Activated naive CD8-positive, alpha-beta T cell treated with anti-CD3 and anti-CD28 coated beads for 36 hours (primary cell): Measurements from ENCODE around the gene CD151. TPM values are rescaled to one million over a fixed set of nuclear protein-coding genes. Genes with fewer than 3 reads are reported as not detected.

Source experiments
- DNase-seq: peaks from one replicate; pipeline ENCODE4 v3.0.0; 2021
- H3K27ac Mint-ChIP-seq: one replicate; pipeline ENCODE4 v1.8.0; 2022; ENCODE audit warnings: mild to moderate bottlenecking, moderate library complexity, mixed read lengths
- H3K27me3 Mint-ChIP-seq: one replicate; pipeline ENCODE4 v1.8.0; 2022; ENCODE audit warnings: mild to moderate bottlenecking, mixed read lengths
- H3K36me3 Mint-ChIP-seq: one replicate; pipeline ENCODE4 v1.8.0; 2021; ENCODE audit warnings: mild to moderate bottlenecking, mixed read lengths
- H3K4me1 Mint-ChIP-seq: one replicate; pipeline ENCODE4 v1.8.0; 2021; ENCODE audit warnings: mixed read lengths
- H3K4me3 Mint-ChIP-seq: one replicate; pipeline ENCODE4 v1.8.0; 2022; ENCODE audit warnings: mild to moderate bottlenecking, moderate library complexity, mixed read lengths
- H3K9me3 Mint-ChIP-seq: one replicate; pipeline ENCODE4 v1.8.0; 2022; ENCODE audit warnings: mixed read lengths
- total RNA-seq, 2 experiments: library from RNA; stranded (reverse); gene quantifications; one replicate each; pipeline ENCODE4 v1.2.3, GENCODE V29; 2021

Gene CD151
- total RNA-seq, 2 experiments from 2014 or later, result 47.3 to 51.1 TPM

GRCh38 chr11:828506-829175, 4.1 kb upstream of the CD151 start:
- no peak for DNase-seq
- Mint-ChIP-seq H3K27me3 (peaks cover 43% of the 10 kb centered on the region), H3K4me3 (peak overlapping the region; percentile 32), H3K9me3 (no peaks in the 10 kb centered on the region), H3K36me3 (peaks cover 9% of the 10 kb centered on the region), H3K27ac (no peak overlapping the region), H3K4me1 (peaks cover 19% of the 10 kb centered on the region)

- Mint-ChIP-seq H3K4me1 (peaks cover 25% of the 10 kb centered on the region), H3K27me3 (peaks cover 43% of the 10 kb centered on the region), H3K36me3 (peaks cover 9% of the 10 kb centered on the region), H3K9me3 (no peaks in the 10 kb centered on the region), H3K27ac (no peak overlapping the region), H3K4me3 (peak overlapping the region; percentile 60)
- DNase-seq, result no peak
Observed at GRCh38 chr11:829176-829846, 3.4 kb upstream of the CD151 start.

- no peak for DNase-seq
- peaks cover 43% of the 10 kb centered on the region for H3K27me3 Mint-ChIP-seq
- H3K4me3 Mint-ChIP-seq, result no peak overlapping the region
- peaks cover 26% of the 10 kb centered on the region for H3K4me1 Mint-ChIP-seq
- no peak overlapping the region for H3K27ac Mint-ChIP-seq
- peaks cover 6% of the 10 kb centered on the region for H3K36me3 Mint-ChIP-seq
- no peaks in the 10 kb centered on the region for H3K9me3 Mint-ChIP-seq
Observed at GRCh38 chr11:829847-830294, 2.9 kb upstream of the CD151 start.

GRCh38 chr11:830295-831117, 2.2 kb upstream of the CD151 start:
- Mint-ChIP-seq H3K4me3 (no peak overlapping the region), H3K27me3 (peaks cover 43% of the 10 kb centered on the region), H3K27ac (no peak overlapping the region), H3K36me3 (no peaks in the 10 kb centered on the region), H3K9me3 (no peaks in the 10 kb centered on the region), H3K4me1 (peaks cover 28% of the 10 kb centered on the region)
- DNase-seq, result peak; percentile 84

GRCh38 chr11:831118-831864, 1.5 kb upstream of the CD151 start:
- Mint-ChIP-seq H3K4me1 (peaks cover 28% of the 10 kb centered on the region), H3K36me3 (no peaks in the 10 kb centered on the region), H3K27me3 (peaks cover 43% of the 10 kb centered on the region), H3K9me3 (no peaks in the 10 kb centered on the region), H3K4me3 (no peak overlapping the region), H3K27ac (no peak overlapping the region)
- no peak for DNase-seq

GRCh38 chr11:831961-832528, 707 bp upstream of the CD151 start:
- Mint-ChIP-seq H3K27me3 (peaks cover 40% of the 10 kb centered on the region), H3K4me1 (peaks cover 24% of the 10 kb centered on the region), H3K9me3 (no peaks in the 10 kb centered on the region), H3K4me3 (no peak overlapping the region), H3K27ac (no peak overlapping the region), H3K36me3 (no peaks in the 10 kb centered on the region)
- no peak for DNase-seq

- Mint-ChIP-seq H3K36me3 (no peaks in the 10 kb centered on the region), H3K27ac (no peak overlapping the region), H3K4me3 (peak overlapping the region; percentile 72), H3K9me3 (no peaks in the 10 kb centered on the region), H3K27me3 (peaks cover 31% of the 10 kb centered on the region), H3K4me1 (peaks cover 19% of the 10 kb centered on the region)
- peak; percentile 65 for DNase-seq
Observed at GRCh38 chr11:833114-833791, 501 bp downstream of the CD151 start.

- Mint-ChIP-seq H3K27me3 (peaks cover 25% of the 10 kb centered on the region), H3K9me3 (no peaks in the 10 kb centered on the region), H3K36me3 (peaks cover 1% of the 10 kb centered on the region), H3K27ac (peak overlapping the region; percentile 42), H3K4me1 (peaks cover 19% of the 10 kb centered on the region), H3K4me3 (peak overlapping the region; percentile 72)
- DNase-seq, result no peak
Observed at GRCh38 chr11:833849-834311, 1.1 kb downstream of the CD151 start.

- Mint-ChIP-seq H3K36me3 (peaks cover 4% of the 10 kb centered on the region), H3K27ac (no peak overlapping the region), H3K4me1 (peaks cover 14% of the 10 kb centered on the region), H3K4me3 (peak overlapping the region; percentile 72), H3K9me3 (no peaks in the 10 kb centered on the region), H3K27me3 (peaks cover 17% of the 10 kb centered on the region)
- no peak for DNase-seq
Observed at GRCh38 chr11:834371-835316, 1.9 kb downstream of the CD151 start.

GRCh38 chr11:836274-836673, 3.5 kb downstream of the CD151 start:
- Mint-ChIP-seq H3K27ac (no peak overlapping the region), H3K4me3 (no peak overlapping the region), H3K4me1 (peaks cover 24% of the 10 kb centered on the region), H3K9me3 (no peaks in the 10 kb centered on the region), H3K27me3 (peaks cover 7% of the 10 kb centered on the region), H3K36me3 (peaks cover 11% of the 10 kb centered on the region)
- no peak for DNase-seq

GRCh38 chr11:836700-837099, 3.9 kb downstream of the CD151 start:
- Mint-ChIP-seq H3K27me3 (peaks cover 3% of the 10 kb centered on the region), H3K9me3 (no peaks in the 10 kb centered on the region), H3K27ac (no peak overlapping the region), H3K36me3 (peaks cover 11% of the 10 kb centered on the region), H3K4me1 (peaks cover 24% of the 10 kb centered on the region), H3K4me3 (no peak overlapping the region)
- no peak for DNase-seq

- Mint-ChIP-seq H3K36me3 (peaks cover 11% of the 10 kb centered on the region), H3K27ac (no peak overlapping the region), H3K27me3 (no peaks in the 10 kb centered on the region), H3K4me1 (peaks cover 22% of the 10 kb centered on the region), H3K4me3 (no peak overlapping the region), H3K9me3 (no peaks in the 10 kb centered on the region)
- no peak for DNase-seq
Observed at GRCh38 chr11:837189-837989, 4.6 kb downstream of the CD151 start.

- H3K36me3 Mint-ChIP-seq, result peaks cover 11% of the 10 kb centered on the region
- no peak overlapping the region for H3K4me3 Mint-ChIP-seq
- no peaks in the 10 kb centered on the region for H3K9me3 Mint-ChIP-seq
- H3K27ac Mint-ChIP-seq, result no peak overlapping the region
- H3K4me1 Mint-ChIP-seq, result peaks cover 22% of the 10 kb centered on the region
- no peaks in the 10 kb centered on the region for H3K27me3 Mint-ChIP-seq
- DNase-seq, result no peak
Observed at GRCh38 chr11:837990-838307, 5.2 kb downstream of the CD151 start.
